HG02943 (cell line): ENCODE data around the gene FSHR.

ENCODE experiments used
- ATAC-seq: cut with Tn5 transposase; IDR thresholded peaks from one replicate; pipeline ENCODE4 v1.9.1; 2021; ENCODE audit warnings: mild to moderate bottlenecking, low read depth, moderate library complexity; ENCODE audit not compliant: unreplicated experiment

The FSHR gene

DNA sequence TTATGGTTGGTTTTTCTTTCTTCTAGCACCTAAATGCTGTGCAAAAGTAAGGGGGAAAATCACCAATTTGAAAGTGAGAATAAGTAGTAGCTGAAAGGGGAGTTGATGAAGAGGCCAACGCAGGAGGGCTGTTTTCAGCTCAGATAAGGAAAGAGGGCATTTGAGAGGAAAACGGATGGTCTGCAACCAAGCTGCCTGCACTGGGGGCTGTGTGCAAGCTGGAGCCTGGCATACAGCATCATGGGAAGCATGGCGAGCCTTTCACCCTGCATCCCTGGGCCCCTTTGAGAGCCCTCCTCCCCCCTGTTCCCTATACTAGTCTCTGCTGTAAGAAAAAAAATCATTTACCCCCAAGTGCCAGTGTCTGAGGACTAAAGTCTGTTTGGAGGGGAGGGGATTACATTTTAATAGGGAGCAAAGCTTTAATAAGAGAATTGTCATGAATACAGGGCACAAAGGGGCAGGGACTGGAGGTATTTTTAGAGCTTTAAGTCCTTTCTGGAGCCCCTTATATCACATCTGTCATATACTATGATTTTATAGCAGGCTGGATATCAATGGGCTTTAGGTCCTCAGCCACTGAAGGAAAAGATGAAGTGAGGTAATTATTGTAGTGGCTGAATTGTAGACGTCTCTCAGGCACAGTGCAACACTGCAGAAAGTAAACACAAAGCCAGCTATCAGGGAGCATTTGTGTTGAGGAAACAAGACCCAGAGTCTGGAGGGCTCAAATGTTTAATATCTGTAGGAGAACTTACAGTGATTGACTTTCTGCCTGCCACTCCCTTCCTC, 120.7 kb downstream of the FSHR start:
- ATAC-seq: no peak

DNA sequence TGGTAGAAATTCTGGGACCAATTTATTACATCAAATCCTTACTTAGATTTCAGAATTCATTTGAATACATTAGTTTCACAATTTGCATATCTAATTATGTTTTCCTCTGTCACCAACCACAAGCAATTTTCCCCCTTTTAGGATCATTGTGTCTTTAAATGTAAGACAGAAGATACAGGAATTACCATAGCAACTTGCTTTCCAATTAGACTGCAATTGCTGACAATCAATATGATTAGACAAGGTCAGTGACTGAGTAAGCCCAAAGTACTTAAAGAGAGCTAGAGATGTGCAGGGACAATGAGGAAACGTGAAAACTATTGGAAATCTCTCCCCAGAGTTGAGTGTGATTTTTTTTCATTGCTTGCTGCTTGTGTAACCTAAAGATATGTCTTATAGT, 121.4 kb downstream of the FSHR start:
- no peak for ATAC-seq

DNA sequence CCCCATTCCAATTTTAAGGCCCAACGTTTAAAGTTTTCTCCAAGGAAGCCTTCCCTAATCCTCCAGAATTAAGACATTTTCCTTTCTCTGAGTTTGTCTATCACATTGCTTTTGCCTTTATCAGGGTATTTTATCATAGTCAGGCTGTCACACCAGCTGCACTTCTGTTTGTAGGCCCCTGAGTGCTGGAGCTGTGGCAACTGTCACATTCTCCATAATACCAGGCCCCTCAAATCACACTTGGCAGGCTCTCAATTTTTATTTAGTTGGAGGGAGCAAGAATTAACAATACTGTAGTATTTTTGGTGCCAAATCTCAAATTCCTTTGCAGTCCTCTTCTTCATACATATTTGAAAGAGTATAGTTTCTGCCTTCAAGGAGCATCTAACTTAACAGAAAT, 122.2 kb downstream of the FSHR start:
- ATAC-seq: no peak

- no peak for ATAC-seq
Observed at GRCh38 chr2:49029406-49029805, 124.9 kb downstream of the FSHR start.

- ATAC-seq: peak; percentile 100
Observed at GRCh38 chr2:49028101-49028500, 126.2 kb downstream of the FSHR start.

GRCh38 chr2:49026706-49027105, 127.6 kb downstream of the FSHR start:
- ATAC-seq: no peak

DNA sequence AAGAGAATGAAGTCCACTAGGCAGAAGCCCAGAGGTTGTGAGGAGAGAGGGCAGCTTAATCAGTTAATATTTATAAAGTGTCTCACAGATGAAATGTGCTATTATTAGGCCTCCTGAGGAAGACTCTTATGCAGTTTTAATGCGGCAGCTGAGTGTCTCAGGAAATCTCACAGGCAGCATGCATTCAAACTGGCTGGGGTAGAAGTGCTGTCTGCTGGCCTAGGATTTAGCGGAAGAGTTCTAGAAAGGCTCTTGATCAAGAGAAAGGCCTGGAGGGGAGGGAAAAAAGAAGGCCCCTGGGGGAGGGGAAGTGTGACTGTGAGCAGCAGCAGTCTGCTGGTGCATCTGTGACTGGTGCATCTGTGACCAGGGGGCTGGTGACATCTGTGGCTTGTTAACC, 133.0 kb downstream of the FSHR start:
- ATAC-seq: no peak

- ATAC-seq: no peak
Observed at GRCh38 chr2:49005261-49005660, 149.1 kb downstream of the FSHR start.

DNA sequence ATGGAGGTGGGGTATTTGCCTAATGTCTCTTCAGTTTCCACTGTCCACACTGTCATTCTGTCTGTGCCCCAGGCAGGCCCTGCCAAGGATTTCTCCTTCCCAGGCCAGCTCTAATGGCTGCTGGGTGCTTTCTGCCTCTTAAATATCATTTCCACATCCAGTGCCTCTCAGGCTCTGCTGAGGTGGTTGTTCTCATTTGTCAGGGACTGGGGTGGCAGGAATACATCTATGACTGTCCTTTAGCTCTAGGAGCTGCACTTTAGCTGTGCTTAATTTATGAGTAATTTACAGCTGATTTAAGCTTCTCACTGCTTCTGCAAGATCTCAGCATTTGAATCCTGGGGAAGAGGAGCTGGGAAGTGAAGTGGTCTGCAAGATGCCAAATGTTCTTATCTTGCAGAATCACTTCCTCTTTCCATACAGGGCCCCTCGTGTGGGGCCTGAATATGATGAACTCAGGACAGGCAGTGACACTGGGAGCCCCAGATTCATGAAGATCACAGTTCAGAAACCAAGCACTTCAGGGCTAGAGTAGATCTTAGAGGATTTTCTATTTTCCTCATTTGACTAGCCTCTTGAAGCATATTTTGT, 150.2 kb downstream of the FSHR start:
- peak; percentile 67 for ATAC-seq

DNA sequence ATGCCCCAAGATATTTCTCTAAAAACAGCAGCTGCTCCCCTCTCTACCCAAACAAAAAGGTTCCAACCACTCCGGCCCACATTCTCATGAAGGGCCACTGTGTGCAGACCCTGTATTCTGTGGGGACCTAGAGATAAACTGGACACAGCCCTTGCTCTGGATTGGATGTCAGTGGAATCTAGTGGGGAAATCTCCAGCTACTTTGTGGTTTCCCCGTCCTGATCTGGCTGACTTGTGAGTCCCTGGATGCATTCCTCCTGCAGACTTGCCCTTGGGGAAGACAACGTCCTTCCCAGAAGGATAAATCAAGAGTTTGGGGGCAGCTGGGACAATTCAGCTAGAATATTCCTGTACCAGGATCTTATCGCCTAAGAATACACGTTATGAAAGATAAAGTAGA, 151.1 kb downstream of the FSHR start:
- ATAC-seq: no peak

GRCh38 chr2:49002750-49003149, 151.6 kb downstream of the FSHR start:
- no peak for ATAC-seq

DNA sequence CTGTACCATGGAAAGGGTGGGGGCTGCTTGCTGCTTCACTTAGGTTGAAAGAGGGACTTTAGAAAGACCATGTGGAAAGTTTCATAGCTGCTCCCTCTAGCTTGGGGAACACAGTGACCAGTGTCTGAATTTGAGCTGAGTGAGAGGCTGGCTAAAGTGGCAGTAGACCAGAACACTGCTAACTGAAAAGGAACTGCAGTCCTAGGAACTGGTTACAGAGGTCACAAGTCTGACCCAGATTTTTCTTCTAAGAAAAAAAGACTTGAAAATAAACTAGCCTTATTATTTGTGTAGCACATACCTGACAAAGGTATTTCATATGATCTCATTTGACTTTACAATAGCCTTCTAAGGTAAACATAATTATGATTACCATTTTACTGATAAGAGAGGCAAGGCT, 153.6 kb downstream of the FSHR start:
- no peak for ATAC-seq

GRCh38 chr2:48998449-48998848, 155.9 kb downstream of the FSHR start:
- ATAC-seq: no peak

GRCh38 chr2:48993576-48993975, 160.7 kb downstream of the FSHR start:
- peak; percentile 40 for ATAC-seq

DNA sequence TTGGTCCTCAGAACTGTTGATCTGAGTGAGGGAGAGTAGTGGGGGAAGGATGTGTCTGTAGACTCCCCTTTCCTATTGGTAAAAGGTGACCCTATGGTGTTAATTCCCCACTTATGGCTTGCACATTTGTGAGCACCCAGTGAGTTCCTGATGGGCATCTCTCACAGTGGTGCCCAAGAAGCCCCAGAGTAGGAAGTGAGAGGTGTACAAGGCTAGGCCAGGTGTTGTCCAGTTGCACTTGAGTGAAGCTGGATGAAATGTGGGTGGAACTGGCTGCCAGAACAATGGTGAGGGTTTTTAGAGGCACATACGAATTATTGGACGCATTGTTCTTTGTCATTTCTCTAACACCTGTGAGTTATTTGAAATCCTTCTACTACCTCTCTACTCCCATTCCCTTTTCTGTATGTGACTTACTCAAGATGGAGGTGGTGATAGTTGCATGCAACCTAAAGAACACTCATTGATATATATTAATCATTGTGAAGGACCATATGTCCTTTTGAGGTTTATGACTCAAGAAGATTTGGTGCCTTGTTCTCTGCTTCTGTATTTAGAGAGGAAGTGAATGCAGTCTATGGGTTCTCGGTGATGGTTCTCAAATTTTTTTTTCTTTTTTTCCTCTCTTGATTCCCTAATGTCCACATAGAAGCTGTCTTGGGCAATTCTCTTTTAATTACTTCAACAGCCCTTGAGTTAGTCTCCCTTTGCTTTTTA, 162.7 kb downstream of the FSHR start:
- ATAC-seq: peak; percentile 58

GRCh38 chr2:48984922-48985321, 169.4 kb downstream of the FSHR start:
- peak; percentile 41 for ATAC-seq

DNA sequence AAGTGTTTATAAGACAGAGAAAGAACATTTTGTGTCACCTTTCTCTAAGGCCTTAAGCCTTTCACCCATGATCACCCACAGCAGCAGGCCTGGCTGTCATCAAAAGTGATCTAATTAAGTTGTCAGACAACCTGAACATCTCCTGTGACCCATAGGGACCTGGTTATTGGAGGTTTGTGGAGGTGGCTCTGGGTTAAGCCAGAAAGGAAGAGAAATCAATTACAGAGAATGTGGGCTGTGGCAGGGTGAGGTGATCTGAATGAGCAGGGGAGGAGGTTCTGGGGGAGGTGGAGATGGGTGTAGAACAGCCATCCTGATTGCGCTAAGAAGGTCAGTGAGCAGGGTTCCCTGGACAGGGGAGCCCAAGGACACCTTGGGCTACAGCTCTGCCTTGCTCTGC, 170.8 kb downstream of the FSHR start:
- no peak for ATAC-seq

DNA sequence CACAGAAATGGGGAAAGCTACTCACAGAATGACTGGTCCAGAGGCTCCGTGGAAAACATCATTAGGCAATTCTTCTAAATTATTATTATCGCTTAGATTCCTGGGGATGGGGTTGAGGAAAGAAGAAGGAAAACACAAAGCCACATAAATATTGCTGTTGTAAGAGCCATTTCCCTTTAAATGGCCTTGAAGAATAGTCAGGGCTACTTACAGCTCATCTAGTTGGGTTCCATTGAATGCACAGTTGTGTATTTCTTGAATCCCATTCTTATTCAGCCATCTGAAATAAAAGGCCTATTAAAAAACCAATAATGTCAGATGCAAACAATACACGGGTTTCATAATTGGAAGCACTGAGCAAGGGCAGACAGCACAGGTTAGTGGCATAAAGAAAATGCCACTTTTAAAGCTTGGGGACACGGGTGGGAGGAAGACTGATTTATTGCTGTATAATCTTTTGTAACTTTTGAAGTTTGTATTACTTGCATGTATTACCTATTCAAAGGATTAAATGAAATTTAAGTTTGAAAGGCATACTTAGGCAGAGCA, 171.4 kb downstream of the FSHR start:
- ATAC-seq: no peak

DNA sequence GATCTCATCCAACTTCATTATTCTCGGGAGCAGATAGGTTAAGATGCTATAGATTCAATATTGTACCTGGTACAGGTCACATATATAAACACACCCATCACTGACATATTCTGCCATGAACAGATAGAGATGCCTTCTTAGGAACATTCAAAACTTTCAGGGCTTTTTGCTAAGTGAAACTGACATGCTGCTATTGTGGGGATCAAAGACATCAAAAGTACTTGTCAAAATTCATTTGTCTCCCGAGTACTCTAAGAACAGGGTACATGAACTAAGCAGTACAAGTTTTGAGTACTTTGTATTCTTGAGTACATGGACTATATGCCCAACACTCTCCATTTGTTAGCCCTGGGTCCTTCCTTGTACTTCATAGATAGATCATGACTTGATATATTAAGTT, 173.5 kb downstream of the FSHR start:
- no peak for ATAC-seq

DNA sequence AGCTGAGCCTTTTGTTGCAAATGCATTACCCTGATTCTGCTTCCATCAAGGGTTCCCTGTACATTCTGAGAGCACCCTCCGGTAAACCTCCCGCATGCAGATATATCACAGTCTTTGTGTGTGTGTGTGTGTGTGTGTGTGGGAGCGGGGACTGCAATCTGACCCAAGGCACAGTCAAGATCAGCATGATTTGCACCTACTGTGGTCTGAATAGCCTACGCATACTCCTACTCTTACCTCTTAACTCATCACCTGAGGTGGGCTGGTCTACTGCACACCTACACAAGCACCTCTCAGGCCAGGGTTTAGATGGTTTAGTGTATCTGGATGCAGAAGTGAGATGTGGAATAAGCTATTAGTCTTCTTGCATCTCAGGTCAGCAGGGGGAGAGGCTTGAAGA, 174.6 kb downstream of the FSHR start:
- ATAC-seq: no peak

DNA sequence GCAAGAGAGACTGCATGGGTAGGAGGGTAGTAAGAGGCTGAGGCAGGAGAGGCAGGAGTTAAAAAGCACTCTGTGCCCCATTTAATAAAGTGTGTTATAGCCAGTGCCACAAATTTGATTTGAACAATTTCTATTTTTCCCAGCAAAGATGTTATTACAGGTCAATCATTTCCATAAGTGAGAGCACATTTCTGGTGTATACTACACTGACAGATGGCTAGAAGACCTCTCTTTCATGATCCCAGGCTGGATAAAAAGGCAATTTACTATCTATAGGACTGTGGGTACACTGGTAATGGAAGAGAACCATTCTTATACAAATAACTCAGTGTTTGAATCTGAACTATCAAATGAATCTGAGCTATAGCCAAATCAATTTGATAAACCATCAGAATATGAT, 176.2 kb downstream of the FSHR start:
- ATAC-seq: no peak
